GM12874 (cell line): ENCODE data around the gene ATP2A2.

ENCODE experiments used
- TF ChIP-seq, protein P1 (sequence below): IDR thresholded peaks from 2 replicates; pipeline ENCODE4 v1.5.1; 2011; ENCODE audit warnings: low read depth, mild to moderate bottlenecking, control low read depth, low read length, moderate library complexity; ENCODE audit not compliant: insufficient read depth

ATP2A2 gene

GRCh38 chr12:110280779-110281548, at the start of gene ATP2A2:
TSS of gene ATP2A2 (plus strand) at chr12:110281247. CDS start at chr12:110281790, 543 bp downstream.
- TF ChIP-seq, protein P1, sequence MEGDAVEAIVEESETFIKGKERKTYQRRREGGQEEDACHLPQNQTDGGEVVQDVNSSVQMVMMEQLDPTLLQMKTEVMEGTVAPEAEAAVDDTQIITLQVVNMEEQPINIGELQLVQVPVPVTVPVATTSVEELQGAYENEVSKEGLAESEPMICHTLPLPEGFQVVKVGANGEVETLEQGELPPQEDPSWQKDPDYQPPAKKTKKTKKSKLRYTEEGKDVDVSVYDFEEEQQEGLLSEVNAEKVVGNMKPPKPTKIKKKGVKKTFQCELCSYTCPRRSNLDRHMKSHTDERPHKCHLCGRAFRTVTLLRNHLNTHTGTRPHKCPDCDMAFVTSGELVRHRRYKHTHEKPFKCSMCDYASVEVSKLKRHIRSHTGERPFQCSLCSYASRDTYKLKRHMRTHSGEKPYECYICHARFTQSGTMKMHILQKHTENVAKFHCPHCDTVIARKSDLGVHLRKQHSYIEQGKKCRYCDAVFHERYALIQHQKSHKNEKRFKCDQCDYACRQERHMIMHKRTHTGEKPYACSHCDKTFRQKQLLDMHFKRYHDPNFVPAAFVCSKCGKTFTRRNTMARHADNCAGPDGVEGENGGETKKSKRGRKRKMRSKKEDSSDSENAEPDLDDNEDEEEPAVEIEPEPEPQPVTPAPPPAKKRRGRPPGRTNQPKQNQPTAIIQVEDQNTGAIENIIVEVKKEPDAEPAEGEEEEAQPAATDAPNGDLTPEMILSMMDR, result no peak

DNA sequence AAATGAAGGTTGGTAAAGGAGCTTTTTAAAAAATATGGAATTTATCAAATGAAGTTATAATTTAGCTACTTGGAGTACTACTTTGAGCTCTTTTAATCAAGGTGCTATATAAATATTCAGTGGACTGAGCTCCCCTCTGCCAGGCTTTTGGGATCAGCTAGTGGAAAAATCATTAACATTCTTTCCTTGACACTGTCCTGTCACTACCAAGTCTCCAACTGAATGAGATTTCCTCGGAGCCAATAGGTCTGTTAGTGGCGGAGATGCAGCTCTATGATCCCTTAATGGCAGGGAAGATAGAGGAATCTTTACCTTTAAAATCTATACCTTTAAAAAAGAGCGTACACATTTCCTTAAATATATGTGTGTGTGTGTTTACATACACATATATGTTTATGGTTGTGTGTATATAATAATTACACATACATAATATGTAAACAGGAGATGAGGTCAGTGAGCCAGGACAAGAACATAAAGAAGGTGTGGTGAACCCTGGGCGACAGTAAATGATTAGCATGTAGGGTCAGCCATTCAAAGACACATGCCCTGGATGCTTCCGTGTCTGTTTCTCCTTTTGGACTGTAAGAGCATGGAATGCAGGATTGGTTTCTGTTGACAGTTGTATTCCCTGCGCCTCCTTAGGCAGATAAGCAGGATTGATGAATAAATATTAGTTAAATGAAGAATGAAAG, 47.7 kb upstream of the ATP2A2 start:
- TF ChIP-seq, protein P1, result no peak

GRCh38 chr12:110234331-110234751, 46.7 kb upstream of the ATP2A2 start:
- TF ChIP-seq, protein P1, result no peak

DNA sequence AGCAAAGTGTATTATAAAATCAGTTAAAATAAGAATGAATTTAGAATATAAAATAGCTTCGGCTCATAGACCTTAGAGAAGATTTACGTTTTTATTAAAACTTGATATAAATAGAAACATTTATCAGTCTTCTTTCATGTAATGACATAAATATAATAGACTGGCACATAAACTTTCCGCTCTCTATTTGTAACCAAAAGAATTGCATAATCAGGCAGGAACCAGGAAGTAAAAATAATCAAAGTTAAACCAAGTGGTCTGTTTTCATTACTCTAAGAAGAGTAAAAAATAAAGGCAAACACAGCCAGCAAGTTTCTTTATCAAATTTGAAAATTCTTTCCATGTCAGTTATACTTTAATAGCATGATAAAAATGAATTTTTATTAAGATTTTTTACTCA, 46.3 kb upstream of the ATP2A2 start:
- TF ChIP-seq, protein P1, result no peak

- TF ChIP-seq, protein P1, result no peak
These were observed 45.7 kb upstream of the ATP2A2 start for GRCh38 chr12:110235383-110235782.

DNA sequence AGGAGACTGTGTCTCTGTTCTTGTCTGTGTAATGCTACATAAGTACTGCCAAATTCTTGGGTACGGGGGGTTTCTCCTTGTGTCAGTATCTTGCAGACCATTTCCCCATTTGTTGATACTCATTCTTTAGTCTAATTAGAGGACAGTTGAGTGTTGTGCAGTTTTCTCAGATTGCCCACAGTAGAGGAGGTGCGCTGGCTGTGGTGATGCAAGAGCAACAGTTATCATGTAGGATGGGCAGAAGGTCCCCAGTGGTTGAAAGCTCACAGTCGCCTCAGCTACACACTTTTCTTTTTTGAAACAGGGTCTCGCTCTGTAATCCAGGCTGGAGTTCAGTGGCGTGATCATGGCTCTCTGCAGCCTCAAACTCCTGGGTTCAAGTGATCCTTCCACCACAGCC, 37.8 kb upstream of the ATP2A2 start:
- TF ChIP-seq, protein P1, result no peak

DNA sequence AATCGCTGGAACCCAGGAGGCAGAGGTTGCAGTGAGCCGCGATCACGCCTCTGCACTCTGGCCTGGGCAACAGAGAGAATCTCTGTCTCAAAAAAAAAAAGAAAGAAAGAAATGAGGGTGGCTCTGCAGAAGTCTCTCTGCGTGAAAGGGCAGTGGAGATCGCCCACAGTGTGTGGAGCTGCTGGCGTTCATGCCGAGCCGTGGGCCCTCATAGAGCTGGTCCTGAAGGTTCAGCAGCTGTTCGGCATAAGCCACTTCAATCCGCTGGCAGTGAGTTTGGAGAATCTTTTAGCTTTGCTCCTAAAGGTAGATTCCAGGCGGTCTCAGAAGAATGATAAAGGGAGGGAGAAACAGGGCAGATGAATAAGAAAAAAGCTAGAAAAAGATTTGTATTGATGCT, 36.7 kb upstream of the ATP2A2 start:
- TF ChIP-seq, protein P1, result no peak
